GM19324 (cell line): ENCODE data around the gene IL17A.

Experiments
- ATAC-seq: cut with Tn5 transposase; IDR thresholded peaks from one replicate; pipeline ENCODE4 v1.9.1; 2021; ENCODE audit warnings: mild to moderate bottlenecking, moderate library complexity; ENCODE audit not compliant: unreplicated experiment, low FRiP score

The IL17A gene

DNA sequence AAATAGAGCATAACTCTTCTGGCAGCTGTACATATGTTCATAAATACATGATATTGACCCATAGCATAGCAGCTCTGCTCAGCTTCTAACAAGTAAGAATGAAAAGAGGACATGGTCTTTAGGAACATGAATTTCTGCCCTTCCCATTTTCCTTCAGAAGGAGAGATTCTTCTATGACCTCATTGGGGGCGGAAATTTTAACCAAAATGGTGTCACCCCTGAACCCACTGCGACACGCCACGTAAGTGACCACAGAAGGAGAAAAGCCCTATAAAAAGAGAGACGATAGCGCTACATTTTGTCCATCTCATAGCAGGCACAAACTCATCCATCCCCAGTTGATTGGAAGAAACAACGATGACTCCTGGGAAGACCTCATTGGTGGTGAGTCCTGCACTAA is at the start of gene IL17A:
IL17A (plus strand) TSS at position 301 of the 400 bp plus-strand sequence; CDS start at position 358, 57 bp downstream.
- no peak for ATAC-seq

- ATAC-seq = no peak
Observed at GRCh38 chr6:52136934-52137467, 49.2 kb upstream of the IL17A start.

- no peak for ATAC-seq
Observed at GRCh38 chr6:52138284-52138683, 47.9 kb upstream of the IL17A start.

DNA sequence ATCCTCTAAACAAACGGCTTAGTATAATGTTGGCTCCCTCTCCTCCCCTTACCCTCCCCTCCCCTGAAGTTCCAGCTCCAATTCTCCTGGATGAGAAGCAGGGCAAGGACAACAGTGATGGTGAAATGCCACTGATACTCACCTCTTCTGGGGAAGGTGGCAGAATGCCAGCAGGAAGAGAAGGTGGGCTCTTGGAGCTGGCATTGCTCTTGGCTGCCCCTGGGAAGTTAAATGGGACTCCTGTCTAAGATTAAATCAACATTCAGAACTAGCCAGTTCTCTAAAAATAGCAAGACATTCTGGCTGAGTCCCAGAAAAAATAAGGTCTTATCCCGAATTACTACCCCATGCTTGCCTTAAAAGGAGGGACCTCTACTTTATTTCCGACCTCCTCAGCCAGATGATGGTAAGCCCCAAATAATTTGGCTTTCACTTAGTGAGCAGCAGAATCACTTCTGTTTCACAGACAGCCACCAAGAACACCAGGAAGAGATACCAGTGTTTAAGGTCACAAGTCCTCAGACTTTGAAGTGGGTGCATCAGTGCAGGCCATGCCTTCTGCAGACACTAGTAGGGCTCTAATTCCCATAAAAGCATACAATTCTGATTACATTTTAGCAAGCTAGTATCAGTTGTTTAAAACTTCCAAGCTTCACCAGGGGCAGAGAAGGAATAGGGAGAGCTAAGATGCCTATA is 46.0 kb upstream of the IL17A start:
- no peak for ATAC-seq

DNA sequence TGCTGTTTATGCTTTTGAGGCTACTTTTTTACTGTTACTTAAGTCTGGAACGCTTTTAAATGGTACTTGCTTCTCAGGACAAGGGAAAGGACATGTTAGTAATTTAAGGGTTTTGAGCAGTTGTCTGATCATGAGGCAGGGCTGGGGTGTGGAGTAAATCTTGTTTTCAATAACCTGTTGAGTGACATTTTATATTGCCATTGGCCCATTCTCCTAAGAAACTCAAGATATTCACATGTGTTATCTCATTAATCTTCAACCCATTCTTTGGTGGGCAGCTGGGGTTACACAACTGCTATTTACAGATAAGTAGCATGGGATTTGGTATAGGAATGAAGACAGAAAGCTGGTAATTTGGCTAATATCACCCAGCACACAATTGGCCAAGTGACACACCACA is 44.6 kb upstream of the IL17A start:
- no peak for ATAC-seq

GRCh38 chr6:52142556-52142955 is 43.6 kb upstream of the IL17A start:
- ATAC-seq = no peak

- ATAC-seq = no peak
Observed at GRCh38 chr6:52143551-52143950, 42.6 kb upstream of the IL17A start.

DNA sequence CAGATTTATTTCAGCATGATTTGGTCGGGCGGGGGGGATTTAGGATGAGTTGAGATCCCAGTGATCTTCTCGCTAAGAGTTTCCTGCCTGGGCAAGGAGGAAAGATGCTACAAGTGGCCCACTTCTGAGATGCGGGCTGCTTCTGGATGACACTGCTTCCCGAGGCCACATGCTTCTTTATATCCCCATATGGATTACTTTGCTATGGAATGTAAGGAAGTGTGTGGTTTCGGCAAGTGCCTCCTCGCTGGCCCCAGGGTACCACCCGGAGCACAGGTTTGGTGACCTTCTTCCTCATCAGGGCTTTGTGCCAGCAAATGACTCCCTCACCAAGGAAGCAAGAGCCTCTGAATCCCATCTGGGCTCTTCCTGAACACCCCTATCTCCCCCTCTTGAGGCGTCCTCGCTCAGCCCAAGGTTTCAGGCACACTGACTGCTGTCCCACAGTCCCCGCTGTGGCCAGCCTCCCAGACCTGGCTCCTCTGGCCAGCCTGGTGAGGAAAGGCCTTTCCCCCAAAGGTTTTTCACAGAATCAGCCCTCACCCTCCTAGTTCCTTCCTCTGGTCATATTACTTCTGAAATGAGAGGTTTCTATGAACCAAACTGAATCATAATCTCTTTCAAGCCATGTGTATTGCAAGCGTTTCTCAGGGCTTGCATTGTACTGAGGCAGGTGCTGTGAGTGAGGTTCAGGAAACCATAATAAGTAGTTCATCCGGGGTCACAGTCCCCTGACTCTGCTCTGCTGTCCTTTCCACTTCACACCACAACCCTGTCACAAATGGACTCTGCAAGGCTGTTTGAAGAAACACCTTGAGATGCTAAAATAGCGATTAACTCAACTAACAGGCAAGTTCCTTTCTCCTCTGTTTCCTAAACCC is 41.7 kb upstream of the IL17A start:
- no peak for ATAC-seq

- ATAC-seq = no peak
Observed at GRCh38 chr6:52146851-52147445, 39.2 kb upstream of the IL17A start.

- no peak for ATAC-seq
Observed at GRCh38 chr6:52149076-52149475, 37.1 kb upstream of the IL17A start.

DNA sequence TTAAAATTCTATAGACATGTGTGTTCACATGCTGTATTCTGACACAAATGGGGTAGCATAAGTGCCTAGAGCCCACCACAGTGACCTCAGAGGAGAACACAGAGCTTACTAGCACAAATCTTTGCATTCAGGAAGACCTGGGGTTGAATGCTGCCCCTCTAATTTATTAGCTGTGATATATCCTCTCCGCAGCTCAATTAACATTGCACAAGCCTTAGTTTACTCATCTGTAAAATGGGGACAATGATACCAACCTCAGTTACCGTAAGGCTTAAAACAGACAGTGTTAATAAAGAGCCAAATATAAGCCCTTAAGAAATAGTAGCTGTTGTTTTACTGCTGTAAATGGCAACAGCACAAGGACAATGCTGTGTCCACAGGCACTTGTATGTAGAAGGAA is 36.2 kb upstream of the IL17A start:
- no peak for ATAC-seq

DNA sequence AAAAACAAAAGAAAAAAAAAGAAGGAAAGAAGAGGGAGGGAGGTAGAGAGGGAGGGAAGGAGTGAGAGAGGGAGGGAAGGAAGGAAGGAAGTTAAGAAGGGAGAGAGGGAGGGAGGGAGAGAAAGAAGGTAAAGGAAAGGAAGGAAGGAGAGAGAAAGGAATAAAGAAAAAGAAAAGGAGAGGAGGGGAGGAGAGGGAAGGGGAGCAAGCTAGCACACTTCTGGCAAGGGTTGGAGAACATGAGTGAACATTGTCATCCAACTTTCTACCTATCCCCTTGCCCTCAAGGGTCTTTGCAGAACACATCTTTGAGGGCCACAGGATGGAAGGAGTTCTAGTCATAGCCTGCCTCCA is 34.1 kb upstream of the IL17A start:
- no peak for ATAC-seq

GRCh38 chr6:52152711-52153160 is 33.4 kb upstream of the IL17A start:
- ATAC-seq = no peak

DNA sequence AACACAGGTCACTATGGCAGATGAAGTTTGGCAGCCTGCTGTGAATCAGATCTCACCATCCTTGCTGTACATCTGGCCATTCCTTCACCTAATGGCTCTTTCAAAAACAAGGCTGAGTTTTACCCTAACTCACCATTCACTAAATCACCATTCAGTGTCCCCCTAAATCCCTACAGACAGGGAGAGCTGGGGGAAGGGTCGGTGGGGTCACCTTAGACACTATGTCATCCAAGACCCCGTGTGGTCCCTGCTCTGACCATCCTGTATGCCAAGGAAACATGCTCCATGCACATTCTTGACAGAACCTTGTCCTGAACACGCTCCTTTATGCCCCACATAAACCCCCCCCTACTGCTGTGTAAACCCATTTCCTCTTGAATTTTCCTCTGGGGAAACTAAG is 31.8 kb upstream of the IL17A start:
- no peak for ATAC-seq

GRCh38 chr6:52155791-52156576 is 30.2 kb upstream of the IL17A start:
- peak; percentile 94 for ATAC-seq

DNA sequence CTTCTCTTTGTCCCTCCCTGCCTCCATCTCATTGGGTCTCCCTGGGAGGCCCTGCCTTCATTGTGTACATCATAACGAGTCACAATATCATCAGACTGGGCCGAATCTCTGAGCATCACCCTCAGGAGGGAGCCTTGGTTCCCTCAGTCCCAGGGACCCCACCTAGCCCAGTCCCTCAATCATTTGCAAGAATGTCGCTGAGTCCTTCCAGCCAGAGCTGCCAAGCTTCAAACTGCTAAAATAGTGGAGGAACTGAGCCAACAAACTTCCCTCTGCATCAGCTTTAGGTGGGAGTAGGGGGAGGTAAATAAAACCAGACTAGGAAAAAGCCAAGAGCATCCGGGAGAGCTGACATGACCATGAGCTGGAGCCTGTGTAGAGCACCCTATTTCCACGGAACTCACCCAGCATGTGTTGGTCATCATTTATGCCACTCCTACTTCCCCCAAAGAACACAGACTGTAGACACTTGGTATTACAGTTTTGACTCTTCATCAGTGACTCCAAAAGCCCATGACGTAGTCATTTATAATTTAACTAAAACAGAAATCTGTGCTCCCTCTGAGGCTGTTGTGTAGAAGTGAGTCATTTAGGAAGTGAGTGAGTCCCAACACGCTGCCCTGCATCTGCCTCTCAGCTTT is 28.8 kb upstream of the IL17A start:
- no peak for ATAC-seq

- no peak for ATAC-seq
Observed at GRCh38 chr6:52160472-52161104, 25.6 kb upstream of the IL17A start.

DNA sequence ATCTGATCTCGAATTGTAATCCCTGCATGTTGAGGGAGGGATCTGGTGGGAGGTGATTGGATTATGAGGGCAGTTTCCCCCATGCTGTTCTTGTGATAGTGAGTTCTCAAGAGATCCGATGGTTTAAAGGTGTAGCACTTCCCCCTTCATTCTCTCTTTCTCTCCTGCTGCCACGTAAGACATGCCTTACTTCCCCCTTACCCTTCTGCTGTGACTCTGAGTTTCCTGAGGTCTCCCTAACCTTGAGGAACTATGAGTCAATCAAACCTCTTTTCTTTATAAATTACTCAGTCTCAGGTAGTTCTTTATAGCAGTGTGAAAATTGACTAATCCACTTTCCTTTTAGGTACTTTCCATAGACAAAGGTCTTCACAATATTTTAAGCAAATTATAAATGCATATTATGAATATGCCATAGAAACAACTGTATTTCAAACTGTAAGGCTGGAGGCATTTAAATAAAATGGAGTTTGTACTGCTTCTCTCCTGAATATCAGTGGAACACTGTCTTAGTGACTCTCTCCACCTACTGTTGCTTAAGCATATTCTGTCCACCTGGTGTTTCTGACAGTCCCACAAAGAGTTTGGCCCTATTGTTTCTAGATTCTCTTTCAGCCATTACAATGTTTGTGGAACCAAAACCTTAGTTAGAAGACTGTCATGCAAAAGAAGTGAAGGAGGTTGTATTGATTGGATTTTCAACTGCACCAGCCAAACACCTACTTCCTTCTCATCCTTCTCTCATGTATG is 24.3 kb upstream of the IL17A start:
- ATAC-seq = no peak
